Epithelial cell of esophagus (primary cell): ENCODE data around the gene FLYWCH1.

ENCODE experiments used
- DNase-seq: peaks from one replicate; pipeline ENCODE4 v3.0.0; 2010; ENCODE audit warnings: low read depth
- H3K4me3 ChIP-seq: 2 replicates; pipeline ENCODE4 v1.5.1; 2011; ENCODE audit warnings: mild to moderate bottlenecking, low read length, control low read depth
- CTCF ChIP-seq: IDR thresholded peaks from 2 replicates; pipeline ENCODE4 v1.5.1; 2011; ENCODE audit warnings: low read depth, mild to moderate bottlenecking, low read length, control low read depth, inconsistent platforms; ENCODE audit not compliant: insufficient read depth; ENCODE audit errors: missing control alignments

FLYWCH1 gene

GRCh38 chr16:2874032-2874911, 37.5 kb upstream of the FLYWCH1 start:
- DNase-seq: no peak
- no peak for TF ChIP-seq CTCF
- H3K4me3 ChIP-seq: no peak overlapping the region

- DNase-seq: peak; percentile 78
- H3K4me3 ChIP-seq: no peak overlapping the region
- TF ChIP-seq CTCF: peak; percentile 82
Measured at GRCh38 chr16:2874912-2875362, 36.8 kb upstream of the FLYWCH1 start.

DNA sequence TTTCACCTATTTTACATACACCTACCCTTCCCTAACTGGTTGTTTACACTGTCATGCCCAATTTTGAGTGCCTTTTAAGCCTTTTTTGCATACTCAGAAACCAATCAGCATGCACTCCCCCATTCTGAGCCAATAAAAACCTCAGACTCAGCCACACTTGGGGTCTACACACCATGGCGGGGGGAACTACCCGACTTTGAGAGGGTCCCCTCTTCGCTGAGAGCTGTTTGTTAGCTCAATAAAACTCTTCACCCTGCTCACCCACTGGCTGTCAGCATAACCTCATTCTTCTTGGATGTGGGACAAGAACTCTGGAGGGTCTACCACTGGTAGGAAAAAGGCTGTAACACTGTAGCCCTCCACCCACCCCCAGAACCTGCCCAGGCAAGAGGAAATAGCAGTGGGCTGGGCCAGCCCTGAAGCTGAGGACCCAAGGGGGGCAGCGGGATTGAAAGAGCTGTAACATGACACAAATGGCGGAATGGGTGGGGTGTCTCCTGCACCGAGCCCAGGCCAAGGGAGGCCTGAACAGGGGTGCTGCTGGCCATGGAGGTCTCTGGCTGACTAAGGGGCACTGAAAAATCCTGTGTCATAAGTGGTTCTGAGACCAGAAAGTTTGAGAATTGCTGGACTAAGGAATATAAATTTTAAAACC, 31.8 kb upstream of the FLYWCH1 start:
- TF ChIP-seq CTCF: no peak
- DNase-seq: no peak
- H3K4me3 ChIP-seq: no peak overlapping the region

DNA sequence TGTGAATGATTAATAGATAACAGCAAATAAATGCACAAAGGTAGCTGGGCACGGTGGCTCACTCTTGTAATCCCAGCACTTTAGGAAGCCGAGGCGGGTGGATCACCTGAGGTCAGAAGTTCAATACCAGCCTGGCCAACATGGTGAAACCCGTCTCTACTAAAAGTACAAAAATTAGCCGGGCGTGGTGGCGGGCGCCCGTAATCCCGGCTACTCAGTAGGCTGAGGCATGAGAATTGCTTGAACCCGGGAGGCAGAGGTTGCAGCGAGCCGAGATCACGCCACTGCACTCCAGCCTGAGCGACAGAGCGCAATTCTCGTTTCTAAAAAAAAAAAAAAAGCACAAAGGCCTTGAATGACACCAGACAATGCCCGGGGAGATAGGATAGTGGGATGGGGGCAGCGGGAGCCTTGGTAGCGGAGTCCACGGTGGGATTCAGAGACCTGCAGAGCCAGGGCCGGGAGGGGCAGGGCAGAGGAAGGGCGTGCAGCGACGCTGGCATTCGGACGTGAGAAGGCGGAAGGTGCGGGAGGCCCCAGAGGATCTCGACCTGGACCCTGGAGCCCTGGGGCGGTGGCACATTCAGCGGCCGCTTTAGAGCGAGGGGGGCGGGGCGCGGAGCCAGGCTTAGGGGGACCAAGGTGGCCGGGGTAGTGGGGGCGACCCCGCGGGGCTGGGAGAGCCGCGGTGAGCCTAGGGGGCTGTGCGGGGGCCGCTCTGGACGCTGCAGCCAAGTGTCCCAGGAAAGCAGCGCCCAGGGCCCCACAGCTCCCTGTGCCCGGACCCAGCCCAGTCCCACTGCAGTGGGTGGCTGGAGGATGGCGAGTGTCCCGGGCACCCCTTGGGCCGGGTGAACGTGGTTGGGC, 29.7 kb upstream of the FLYWCH1 start:
- H3K4me3 ChIP-seq: peak overlapping the region; percentile 81
- no peak for TF ChIP-seq CTCF
- peak; percentile 27 for DNase-seq

DNA sequence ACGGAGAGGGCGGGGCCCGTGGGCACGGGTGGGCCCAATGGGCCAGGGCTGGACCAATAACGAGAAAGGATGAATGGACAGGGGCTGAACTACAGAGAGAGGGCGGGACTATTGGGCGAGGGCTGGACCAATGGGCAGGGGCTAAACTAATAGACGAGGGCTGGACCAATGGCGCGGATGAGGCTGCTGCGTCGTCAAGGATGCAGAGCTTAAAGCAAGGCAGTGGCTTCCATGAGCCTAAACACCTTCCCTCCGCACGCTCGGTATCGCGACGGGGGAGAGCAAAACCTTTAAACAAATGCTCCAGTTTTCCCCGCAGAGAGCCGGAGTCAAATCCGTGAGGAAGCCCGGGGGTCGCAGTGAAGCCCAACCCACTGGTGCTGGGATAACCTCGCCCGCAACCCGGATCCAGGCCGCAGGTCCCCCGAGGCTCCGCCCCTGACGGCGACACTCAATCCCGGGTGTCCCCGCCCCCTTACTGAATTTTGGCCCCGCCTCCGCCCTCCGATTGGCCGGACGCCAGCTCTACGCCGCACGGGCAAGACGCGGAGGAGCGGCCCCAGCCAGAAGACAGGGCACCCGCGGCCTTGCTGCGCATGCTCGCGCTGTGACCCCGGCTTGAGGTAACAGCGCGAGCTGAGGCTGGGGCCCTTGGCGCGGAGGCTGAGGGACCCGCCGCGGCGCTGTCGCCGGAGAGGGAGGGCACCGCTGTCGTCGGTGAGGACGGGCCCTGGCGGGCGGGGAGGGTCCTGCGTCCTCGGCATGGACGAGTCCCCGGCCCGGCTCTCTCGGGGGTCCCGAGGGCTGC, 28.9 kb upstream of the FLYWCH1 start, which contains the start of gene FLYWCH2:
TSS of gene FLYWCH2 (plus strand) at position 566 of the 808 bp plus-strand sequence. CDS start 13,235 bp downstream, outside the sequence.
- peak; percentile 99 for DNase-seq
- no peak for TF ChIP-seq CTCF
- peak within 1 kb of the TSS; percentile 81 for H3K4me3 ChIP-seq

DNA sequence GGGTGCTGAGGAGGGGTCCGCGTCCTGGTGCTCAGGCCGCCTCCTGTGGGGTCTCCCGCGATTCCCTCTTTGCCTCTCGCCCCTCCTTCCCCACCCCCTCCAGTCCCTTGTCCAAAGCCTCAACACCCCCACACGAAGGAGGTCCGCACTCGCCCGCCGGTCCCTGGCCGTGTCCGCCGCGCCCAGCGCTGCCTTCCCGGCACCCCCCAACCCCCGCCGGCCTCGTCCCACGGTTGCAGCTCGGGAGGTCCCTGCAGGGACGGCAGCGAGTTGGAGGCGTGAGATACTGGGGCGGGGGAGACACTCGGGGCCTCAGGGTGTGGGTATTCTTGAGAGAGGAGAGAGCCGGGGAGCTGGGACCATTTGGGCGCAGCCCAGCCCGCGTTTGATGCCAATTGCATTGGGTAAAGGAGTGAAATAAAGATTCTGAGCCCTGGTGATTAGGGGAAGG, 28.2 kb upstream of the FLYWCH1 start:
- no peak for TF ChIP-seq CTCF
- H3K4me3 ChIP-seq: peak overlapping the region; percentile 81
- no peak for DNase-seq
